Activated CD4-positive, CD25-positive, alpha-beta regulatory T cell treated with anti-CD3 and anti-CD28 coated beads, Interleukin-2, amount 50 U/mL, for 24 hours (primary cell): Measurements from ENCODE around the gene TCF23.
"Not testable (repeated sequence)": the region's sequence is repeated elsewhere in the genome, so short reads cannot be mapped to it uniquely, and the experiment has no call there.

Experiments
- ATAC-seq, 2 donors: fragments of 150-1000 bp; cut with Tn5 transposase; one replicate each; pipeline ENCODE4 v1.10.0; 2021; ENCODE audit warnings: mild to moderate bottlenecking in 1 of 2, moderate library complexity in 1 of 2

Gene TCF23

DNA sequence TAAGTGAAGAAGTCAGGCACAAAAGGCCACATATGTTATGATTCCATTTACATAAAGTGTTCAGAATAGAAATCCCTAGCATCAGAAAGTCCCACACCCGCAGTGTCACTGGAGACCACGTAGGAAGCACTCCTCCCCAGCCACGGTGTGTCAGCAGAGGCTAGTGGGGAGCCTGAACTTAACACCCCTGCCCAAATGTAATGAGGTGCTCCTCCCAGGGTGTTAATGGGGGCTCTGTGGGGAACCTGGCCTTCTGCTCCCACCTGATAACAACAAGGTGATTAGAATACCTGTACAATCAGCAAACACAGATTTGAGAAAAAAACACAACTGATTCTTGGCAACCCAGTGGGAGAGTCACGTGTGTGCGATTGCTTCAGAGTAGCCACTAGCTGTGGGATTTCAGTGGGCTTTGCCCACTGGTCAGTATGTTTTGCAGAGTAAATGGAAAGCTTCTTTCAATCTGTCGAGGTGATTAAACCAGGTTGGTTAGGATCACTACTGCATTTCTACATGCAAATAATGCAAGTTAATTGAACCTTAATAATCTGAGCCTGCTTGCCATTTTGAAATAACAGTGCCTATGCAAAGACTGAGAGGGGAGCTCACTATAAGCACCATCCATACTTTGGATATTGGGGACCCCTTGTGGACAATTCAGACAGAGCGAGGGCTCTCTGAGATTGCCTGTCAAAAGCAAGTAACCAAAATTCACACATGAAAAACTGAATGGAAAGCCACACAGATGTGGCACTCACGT lies 42.4 kb downstream of the TCF23 start:
- ATAC-seq: peak; percentile 56 to 74

DNA sequence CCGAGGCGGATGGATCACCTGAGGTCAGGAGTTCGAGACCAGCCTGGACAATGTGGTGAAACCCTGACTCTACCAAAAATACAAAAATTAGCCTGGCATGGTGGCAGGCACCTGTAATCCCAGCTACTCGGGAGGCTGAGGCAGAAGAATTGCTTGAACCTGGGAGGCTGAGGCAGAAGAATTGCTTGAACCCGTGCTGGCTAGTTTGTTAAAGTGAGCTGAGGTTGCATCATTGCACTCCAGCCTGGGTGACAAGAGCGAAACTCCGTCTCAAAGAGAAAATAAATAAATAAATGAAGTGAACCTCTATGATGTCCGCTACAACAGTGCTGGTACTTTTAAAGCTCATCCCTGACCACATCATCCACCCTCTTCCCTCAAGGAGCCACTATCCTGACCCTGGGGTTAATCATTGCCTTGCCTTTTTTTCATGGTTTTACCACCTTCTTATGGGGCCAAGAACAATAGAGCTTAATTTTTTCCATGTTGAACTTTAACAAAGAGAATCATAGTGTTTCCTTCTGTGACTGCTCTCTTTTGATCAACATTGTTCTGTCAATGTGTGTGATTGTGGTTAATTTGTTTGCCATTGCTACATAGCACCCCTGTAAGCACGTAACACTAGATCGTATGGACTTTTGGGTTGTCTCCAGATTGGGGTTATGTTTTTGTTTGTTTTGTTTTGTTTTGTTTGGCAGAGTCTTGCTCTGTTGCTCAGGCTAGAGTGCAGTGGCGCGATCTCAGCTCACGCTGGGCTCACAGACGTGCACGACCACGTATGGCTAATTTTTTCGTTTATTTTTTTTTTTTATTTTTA lies 45.9 kb downstream of the TCF23 start:
- no peak for ATAC-seq

DNA sequence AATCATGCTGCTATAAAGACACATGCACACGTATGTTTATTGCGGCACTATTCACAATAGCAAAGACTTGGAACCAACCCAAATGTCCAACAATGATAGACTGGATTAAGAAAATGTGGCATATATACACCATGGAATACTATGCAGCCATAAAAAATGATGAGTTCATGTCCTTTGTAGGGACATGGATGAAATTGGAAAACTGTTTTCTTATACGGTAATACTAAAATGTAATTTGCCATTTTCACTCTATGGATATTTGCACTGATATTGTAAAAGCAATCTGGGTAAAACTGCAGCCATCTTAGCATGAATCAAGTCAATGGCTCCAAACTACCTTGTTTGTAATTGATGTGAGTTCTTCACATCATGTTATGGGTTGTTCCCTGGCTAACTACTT lies 47.0 kb downstream of the TCF23 start:
- not testable (repeated sequence) for ATAC-seq

DNA sequence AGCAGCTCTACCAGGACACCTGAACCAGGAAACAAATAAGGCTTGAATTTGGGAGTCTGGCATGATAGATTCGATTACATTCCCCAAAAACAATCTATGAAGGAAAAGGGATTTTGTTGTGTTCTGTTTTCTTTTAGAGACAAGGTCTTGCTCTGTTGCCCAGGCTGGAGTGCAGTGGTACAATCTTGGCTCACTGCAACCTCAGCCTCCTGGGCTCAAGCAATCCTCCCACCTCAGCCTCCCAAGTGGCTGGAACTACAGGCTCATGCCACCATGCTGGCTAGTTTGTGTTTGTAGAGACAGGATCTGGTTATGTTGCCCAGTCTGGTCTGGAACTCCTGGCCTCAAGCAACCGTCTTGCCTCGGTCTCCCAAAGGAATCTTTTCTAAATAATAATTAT lies 49.3 kb downstream of the TCF23 start:
- not testable (repeated sequence) for ATAC-seq

DNA sequence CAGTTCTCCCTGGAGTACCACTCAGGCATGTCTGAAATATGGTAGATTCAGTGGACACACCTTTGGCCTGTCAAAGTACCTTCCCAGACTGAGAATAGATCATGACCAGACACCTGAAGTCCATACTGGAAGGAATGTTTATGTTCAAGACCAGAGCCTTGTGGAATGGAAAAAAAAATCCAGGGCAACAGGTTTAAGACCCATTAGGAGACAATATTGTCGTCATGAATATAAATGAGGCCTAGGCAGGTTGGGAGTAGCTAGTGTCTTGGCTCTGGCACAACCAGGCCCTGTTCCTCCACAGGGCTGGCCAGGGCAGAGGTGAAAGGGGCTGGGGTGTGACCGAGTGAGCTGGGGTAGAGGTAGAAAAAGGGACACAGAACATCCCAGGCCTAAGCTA lies 49.8 kb downstream of the TCF23 start:
- no peak for ATAC-seq

DNA sequence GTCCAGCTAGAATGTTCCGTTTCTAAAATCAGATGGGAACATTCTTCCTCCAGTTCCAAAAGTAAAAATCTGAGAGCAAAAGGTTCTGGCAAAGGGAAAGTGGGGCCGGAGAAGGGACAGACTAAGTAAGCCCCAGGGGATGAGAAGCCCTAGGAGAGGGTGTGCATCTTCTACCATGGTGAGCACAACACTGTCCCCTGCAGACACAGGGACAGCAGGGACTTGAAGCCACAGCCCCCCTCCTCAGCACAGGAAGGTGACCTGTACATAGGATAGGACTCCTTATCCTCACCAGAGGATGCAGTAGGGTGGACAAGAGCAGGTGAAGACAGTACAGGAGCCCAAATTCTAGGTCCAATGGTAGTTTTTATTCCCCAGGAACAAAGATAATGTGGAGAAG lies 50.4 kb downstream of the TCF23 start:
- no peak for ATAC-seq

DNA sequence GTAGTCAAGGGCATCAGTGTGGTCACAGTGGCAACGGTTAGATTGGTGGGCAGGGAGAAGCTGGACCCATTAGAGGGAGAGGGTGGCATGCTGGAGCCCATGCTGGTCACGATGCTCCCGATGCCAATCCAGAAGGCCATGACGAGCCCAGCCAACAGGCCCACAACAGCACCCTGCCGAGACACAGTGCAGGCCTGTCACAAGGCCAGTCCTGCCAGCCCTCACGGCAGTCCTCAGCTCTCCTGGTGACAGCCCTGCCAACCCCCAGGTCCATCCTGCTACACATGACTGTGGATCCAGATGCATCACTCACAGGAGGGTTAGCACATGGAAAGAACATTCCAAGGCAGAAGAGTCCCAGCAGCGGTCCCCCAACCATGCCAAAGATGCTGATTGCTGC lies 52.9 kb downstream of the TCF23 start:
- ATAC-seq: no peak

DNA sequence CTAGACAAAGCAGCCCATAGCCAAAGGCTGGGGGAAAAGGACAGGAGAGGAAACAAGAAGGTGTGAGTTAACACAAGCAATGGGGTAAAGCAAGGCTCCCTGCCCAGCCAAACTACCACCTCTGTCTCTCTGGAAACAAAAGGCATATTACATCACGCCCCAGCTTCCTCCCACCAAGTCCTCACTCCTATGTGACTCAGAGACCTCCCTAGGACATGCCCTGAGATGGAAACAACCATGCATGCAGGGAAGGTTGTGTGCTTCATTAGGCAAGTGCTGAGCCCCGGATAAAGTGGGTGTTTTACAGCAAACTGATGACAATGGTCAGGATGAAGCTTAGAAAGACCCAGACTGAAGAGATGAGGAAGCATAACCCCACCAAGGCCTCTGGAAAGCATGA lies 54.0 kb downstream of the TCF23 start:
- no peak for ATAC-seq

DNA sequence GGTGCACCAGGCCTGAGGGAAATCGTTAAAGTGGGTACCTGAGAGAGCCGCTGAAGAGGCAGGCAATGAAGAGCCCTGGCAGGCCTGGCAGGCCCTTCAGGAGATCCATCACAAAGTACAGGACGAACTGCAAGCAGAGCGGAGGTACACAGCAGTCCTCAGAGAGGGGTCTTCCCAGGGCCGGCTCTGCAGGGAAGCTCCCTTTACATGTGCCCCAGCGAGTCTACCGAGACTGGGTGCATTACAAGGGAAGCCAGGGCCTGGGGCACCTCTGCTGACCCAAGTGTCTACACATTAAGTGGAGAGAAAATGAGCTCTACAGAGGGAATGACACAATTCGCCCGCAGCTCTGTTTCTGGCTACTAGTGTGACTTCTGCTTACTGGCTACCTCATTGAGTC lies 54.9 kb downstream of the TCF23 start:
- no peak for ATAC-seq

DNA sequence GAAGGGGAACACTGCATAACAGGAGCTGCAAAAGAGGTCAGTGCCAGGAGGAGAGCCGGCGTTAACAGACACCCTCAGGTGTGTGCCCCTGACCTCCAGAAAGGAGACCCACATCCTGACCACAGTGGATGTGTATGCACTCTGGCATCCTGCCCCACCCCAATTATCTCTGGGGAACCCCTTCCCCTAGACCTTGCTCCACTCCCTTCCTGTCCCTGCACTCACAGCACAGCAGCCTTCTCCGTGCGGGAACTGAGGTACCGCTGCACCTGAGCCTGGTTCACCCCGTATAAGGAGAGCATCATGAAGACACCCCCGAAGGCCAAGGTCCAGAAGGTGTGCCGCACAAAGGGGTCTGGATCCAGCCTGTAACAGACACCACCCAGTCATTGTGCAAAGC lies 55.8 kb downstream of the TCF23 start:
- ATAC-seq: no peak

DNA sequence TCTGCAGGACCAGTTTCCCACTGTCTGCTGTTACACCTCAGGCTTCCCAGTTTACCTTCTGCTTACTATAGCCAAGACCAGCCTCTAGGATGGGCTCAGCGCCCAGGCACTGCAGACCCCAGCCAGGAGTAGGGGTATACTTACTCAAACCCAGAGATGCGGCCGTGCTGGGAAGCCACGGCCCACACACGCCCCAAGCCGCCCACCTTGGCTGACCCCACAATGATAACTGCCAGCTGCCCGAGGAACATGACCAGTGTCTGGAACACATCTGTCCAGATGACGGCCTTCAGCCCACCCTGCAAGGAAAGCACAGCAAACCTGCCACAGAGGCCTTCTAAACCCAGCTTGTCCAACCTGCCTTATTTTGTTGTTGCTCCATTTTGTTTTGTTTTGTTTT lies 56.4 kb downstream of the TCF23 start:
- no peak for ATAC-seq

DNA sequence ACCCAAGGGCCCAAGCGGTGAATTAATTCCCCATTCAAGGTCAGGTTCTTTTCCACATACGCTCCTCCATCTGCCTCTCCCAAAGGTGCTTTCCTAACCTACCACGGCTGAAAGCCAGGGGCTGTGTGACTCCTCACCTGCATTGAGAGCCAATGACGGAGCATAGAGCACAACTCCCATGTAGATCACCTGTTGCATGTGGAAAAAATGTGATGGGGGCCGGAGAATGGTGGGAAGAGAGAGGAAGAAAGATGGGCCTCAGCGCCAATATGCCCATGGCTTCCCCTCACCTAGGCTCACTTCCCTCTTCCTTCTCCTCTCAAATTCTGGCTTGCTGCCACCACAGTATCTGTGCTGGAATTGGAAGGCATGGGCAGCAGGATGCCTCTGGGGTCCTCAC lies 57.5 kb downstream of the TCF23 start:
- no peak for ATAC-seq
